Left lung (tissue), 10 donors: ENCODE measurements around the gene SH3TC2. TPM values are rescaled to one million over a fixed set of nuclear protein-coding genes. Genes with fewer than 3 reads are reported as not detected.

Source experiments
- ATAC-seq: fragments of 200-7000 bp; cut with Tn5 transposase; one replicate; pipeline ENCODE4 v1.9.1; 2020; ENCODE audit warnings: moderate library complexity
- DNase-seq, 4 donors: peaks; one replicate each; pipeline ENCODE4 v3.0.0-alpha.2; 2013 to 2020
- H3K27ac ChIP-seq, 2 donors: fragments of 200-600 bp; sonication (generic) in 1 of 2; one replicate each; pipeline versions ENCODE4 v1.5.0 to v1.8.0; 2020 to 2021
- H3K27me3 ChIP-seq, 2 donors: fragments of 200-600 bp; sonication (generic) in 1 of 2; one replicate each; pipeline versions ENCODE4 v1.5.0 to v1.8.0; 2020 to 2021
- H3K36me3 ChIP-seq, 2 donors: fragments of 200-600 bp; sonication (generic) in 1 of 2; one replicate each; pipeline versions ENCODE4 v1.5.0 to v1.8.0; 2020 to 2021
- H3K4me1 ChIP-seq, 2 donors: fragments of 200-600 bp; one replicate each; pipeline ENCODE4 v1.8.0; 2021
- H3K4me3 ChIP-seq, 2 donors: fragments of 200-600 bp; sonication (generic) in 1 of 2; one replicate each; pipeline versions ENCODE4 v1.5.0 to v1.8.0; 2020 to 2021; ENCODE audit warnings: mild to moderate bottlenecking in 1 of 2
- H3K9me3 ChIP-seq, 2 donors: fragments of 200-600 bp; sonication (generic) in 1 of 2; one replicate each; pipeline versions ENCODE4 v1.5.0 to v1.8.0; 2020 to 2021
- CTCF ChIP-seq, 2 donors: fragments of 200-600 bp; sonication (generic) in 1 of 2; IDR thresholded peaks; one replicate each; pipeline versions ENCODE4 v1.5.0 to v1.8.0; 2021; ENCODE audit warnings: antibody characterized with exemption in 2 of 2
- intact Hi-C, 2 donors: fragments of 100-400 bp; cut with DNase I; formaldehyde crosslinking; loops; one replicate each; pipeline versions ENCODE4 v1.11.2 to v1.14.2; 2022
- polyA plus RNA-seq, 6 donors: library from polyadenylated mRNA; unstranded; fragments of 120-200 nt; gene quantifications; one replicate each; pipeline ENCODE4 v1.2.1, GENCODE V29; 2013; ENCODE audit not compliant: insufficient read length in 6 of 6
- total RNA-seq, 2 donors: library from RNA; stranded (reverse); fragmentation: NEBNext Ultra II Directional; extraction: Animal tissue kit (Norgen Biotek cat#: 25700); gene quantifications; one replicate each; pipeline ENCODE4 v1.2.1, GENCODE V29; 2021
- donor health status: DM: no; HTN: yes; CAD: no.
- donor health status: DM: no; HTN: no; CAD: no.

SH3TC2 gene
- total and polyA plus RNA-seq, 8 donors, result 1.0 to 2.5 (median 2.1) TPM

- no peak for ATAC-seq
- intact Hi-C loops, result no loop called here
- no peak overlapping the region for H3K27ac ChIP-seq
- no peak for TF ChIP-seq CTCF (IDR thresholded peaks at IDR 0.05)
- H3K27me3 ChIP-seq, result no peaks in the 10 kb centered on the region
- H3K4me1 ChIP-seq, result no peaks in the 10 kb centered on the region
- no peak overlapping the region for H3K4me3 ChIP-seq
- H3K36me3 ChIP-seq, result no peaks in the 10 kb centered on the region
- DNase-seq, result no peak
- no peaks in the 10 kb centered on the region for H3K9me3 ChIP-seq
These were observed 9.5 kb upstream of the SH3TC2 start for GRCh38 chr5:149072376-149072775.

GRCh38 chr5:149071756-149072155, 8.9 kb upstream of the SH3TC2 start:
- intact Hi-C loops, result no loop called here
- no peak for ATAC-seq
- TF ChIP-seq CTCF (IDR thresholded peaks at IDR 0.05), result no peak

GRCh38 chr5:149071216-149071615, 8.4 kb upstream of the SH3TC2 start:
- no peaks in the 10 kb centered on the region for H3K9me3 ChIP-seq

More at GRCh38 chr5:149071756-149072155, 8.9 kb upstream of the SH3TC2 start:
- no peaks in the 10 kb centered on the region for H3K4me1 ChIP-seq
- H3K27me3 ChIP-seq, result no peaks in the 10 kb centered on the region
- DNase-seq, result no peak
- no peak overlapping the region for H3K27ac ChIP-seq
- no peak overlapping the region for H3K4me3 ChIP-seq
- H3K36me3 ChIP-seq, result no peaks in the 10 kb centered on the region
- H3K9me3 ChIP-seq, result no peaks in the 10 kb centered on the region

GRCh38 chr5:149069711-149070110, 6.8 kb upstream of the SH3TC2 start:
- Histone ChIP-seq H3K9me3 (no peaks in the 10 kb centered on the region), H3K4me1 (no peaks in the 10 kb centered on the region), H3K4me3 (no peak overlapping the region), H3K27me3 (no peaks in the 10 kb centered on the region), H3K27ac (no peak overlapping the region), H3K36me3 (no peaks in the 10 kb centered on the region)
- DNase-seq (no peak), ATAC-seq (no peak)
- TF ChIP-seq CTCF (IDR thresholded peaks at IDR 0.05), result no peak
- intact Hi-C loops, result no loop called here

More at GRCh38 chr5:149071216-149071615, 8.4 kb upstream of the SH3TC2 start:
- intact Hi-C loops, result no loop called here
- Histone ChIP-seq H3K27me3 (no peaks in the 10 kb centered on the region), H3K36me3 (no peaks in the 10 kb centered on the region), H3K4me1 (no peaks in the 10 kb centered on the region), H3K27ac (no peak overlapping the region), H3K4me3 (no peak overlapping the region)
- ATAC-seq (no peak), DNase-seq (no peak)
- no peak for TF ChIP-seq CTCF (IDR thresholded peaks at IDR 0.05)

GRCh38 chr5:149063896-149064478, 1.1 kb upstream of the SH3TC2 start:
- no peak overlapping the region for H3K4me3 ChIP-seq
- no peaks in the 10 kb centered on the region for H3K36me3 ChIP-seq
- intact Hi-C loops, result no loop called here
- H3K27me3 ChIP-seq, result no peaks in the 10 kb centered on the region
- no peak for TF ChIP-seq CTCF (IDR thresholded peaks at IDR 0.05)
- no peak for ATAC-seq
- DNase-seq, result peak in 1 of 4 donors; percentile 35
- H3K27ac ChIP-seq, result peak overlapping the region in 1 of 2 donors; percentile 70
- H3K4me1 ChIP-seq, result peaks cover 0 to 21% of the 10 kb centered on the region in 2 donors
- H3K9me3 ChIP-seq, result no peaks in the 10 kb centered on the region
